Stimulated activated CD8-positive, alpha-beta memory T cell treated with anti-CD3 and anti-CD28 coated beads, Interleukin-12 subunit alpha, Interleukin-12 subunit beta, amount 100 ng/mL, for 4 hours (primary cell): Measurements from ENCODE around the gene BSN.

ENCODE experiments used
- DNase-seq: peaks from one replicate; pipeline ENCODE4 v3.0.0-alpha.2; 2020; ENCODE audit warnings: low read depth

Gene BSN

DNA sequence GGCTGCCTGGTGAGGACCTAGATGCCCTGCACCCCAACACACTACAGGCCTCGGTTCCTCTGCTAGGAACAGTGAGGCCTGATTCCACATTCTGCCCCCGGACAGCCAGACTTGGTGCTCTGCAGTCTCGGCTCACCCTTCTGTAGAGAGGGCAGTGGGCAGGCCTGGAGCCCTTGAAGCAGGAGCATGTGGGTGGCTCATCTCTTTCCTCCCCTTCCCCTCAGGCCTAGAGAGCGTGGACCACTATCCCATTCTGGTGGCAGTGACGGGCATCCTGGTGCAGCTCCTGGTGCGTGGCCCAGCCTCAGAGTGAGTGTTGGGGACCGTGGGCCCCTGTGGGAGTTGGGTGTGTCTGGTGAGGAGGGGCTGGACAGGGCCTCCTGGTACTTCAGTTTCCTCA is 161.9 kb downstream of the BSN start:
- no peak for DNase-seq

- no peak for DNase-seq
Measured at GRCh38 chr3:49716691-49717210, 162.5 kb downstream of the BSN start.

GRCh38 chr3:49717211-49717958 is 163.1 kb downstream of the BSN start:
- DNase-seq, result no peak

DNA sequence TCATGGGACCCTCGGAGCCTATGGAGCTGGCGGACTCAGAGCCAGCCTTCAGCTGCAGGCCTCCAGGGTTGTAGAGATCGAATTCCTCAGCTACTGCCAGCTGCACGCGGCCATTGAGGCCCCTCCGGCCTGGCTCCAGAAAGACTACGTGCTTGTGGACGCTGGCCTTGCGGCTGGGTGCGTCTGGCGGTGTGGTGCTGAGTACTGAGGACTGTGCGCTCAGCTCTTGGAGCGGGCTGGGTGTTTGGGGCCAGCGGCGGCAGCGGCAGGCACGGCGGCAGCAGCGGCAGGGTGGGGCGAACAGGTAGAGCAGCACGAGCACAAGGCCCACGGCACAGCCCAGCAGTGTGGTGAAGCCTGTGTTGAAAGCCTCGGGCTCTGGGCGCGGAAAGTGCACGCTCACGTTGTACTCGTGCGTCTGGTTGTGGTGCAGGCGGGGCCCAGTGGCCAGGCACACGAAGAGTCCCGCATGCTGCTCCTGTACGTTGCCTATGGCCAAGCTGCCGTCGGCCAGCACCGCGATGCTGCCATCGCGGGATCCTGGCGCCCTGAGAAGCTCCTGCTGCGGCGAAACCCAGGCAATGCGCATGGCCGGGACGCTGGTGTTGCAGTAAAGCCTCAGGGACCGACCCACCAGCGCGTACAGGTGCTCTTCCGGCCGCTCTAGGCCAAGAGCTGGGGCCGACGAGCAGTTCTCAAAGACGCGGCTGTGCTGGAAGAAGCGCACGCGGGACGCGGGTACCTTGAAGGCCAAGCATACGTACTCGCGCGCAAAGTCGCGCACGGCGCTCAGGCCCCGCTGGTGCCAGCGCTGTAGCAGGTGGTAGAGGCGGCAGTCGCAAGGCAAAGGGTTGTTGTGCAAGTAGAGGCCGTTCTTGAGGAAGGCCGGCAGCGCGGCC is 163.9 kb downstream of the BSN start:
- DNase-seq, result no peak

GRCh38 chr3:49718858-49719213 is 164.6 kb downstream of the BSN start:
- DNase-seq, result no peak

- peak; percentile 81 for DNase-seq
Measured at GRCh38 chr3:49719214-49719884, 165.1 kb downstream of the BSN start, which contains the start of gene AMIGO3. Gene AMIGO3 (minus strand): TSS chr3:49719684. CDS start chr3:49719465, 219 bp downstream.
